ENCODE data around the gene PRDM5. TPM values are rescaled to one million over a fixed set of nuclear protein-coding genes. Genes with fewer than 3 reads are reported as not detected.

PRDM5 gene
- 10 to 100 TPM in 1 of 4 donors, 1 to 10 TPM in 1, under 1 TPM in 2; 0.22 to 17.3 (median 1.5) TPM for polyA plus RNA-seq
- long read RNA-seq, donor 1, partial matches to known transcripts = 6 of 9 reads
- long read RNA-seq, donor 1, other reads (novel, unspliced or antisense) = 0 of 9 reads
- long read RNA-seq, donor 2, partial matches to known transcripts = 0 of 1 reads
- long read RNA-seq, donor 2, other reads (novel, unspliced or antisense) = 0 of 1 reads
- long read RNA-seq, donor 3, partial matches to known transcripts = 0 of 1 reads
- long read RNA-seq, donor 3, other reads (novel, unspliced or antisense) = 0 of 1 reads
- long read RNA-seq, donor 4 = 0 reads
- long read RNA-seq, donor 5, partial matches to known transcripts = 0 of 1 reads
- long read RNA-seq, donor 5, other reads (novel, unspliced or antisense) = 0 of 1 reads
- long read RNA-seq, donor 6 = 0 reads
- long read RNA-seq, donor 7, full-length matches to known transcripts = 3 of 3 reads
- long read RNA-seq, donor 7, partial matches to known transcripts = 0 of 3 reads
- long read RNA-seq, donor 7, other reads (novel, unspliced or antisense) = 0 of 3 reads
- long read RNA-seq, donor 8 = 0 reads
- long read RNA-seq, donor 9 = 0 reads
- long read RNA-seq, donor 10, partial matches to known transcripts = 0 of 2 reads
- long read RNA-seq, donor 10, other reads (novel, unspliced or antisense) = 0 of 2 reads

DNA sequence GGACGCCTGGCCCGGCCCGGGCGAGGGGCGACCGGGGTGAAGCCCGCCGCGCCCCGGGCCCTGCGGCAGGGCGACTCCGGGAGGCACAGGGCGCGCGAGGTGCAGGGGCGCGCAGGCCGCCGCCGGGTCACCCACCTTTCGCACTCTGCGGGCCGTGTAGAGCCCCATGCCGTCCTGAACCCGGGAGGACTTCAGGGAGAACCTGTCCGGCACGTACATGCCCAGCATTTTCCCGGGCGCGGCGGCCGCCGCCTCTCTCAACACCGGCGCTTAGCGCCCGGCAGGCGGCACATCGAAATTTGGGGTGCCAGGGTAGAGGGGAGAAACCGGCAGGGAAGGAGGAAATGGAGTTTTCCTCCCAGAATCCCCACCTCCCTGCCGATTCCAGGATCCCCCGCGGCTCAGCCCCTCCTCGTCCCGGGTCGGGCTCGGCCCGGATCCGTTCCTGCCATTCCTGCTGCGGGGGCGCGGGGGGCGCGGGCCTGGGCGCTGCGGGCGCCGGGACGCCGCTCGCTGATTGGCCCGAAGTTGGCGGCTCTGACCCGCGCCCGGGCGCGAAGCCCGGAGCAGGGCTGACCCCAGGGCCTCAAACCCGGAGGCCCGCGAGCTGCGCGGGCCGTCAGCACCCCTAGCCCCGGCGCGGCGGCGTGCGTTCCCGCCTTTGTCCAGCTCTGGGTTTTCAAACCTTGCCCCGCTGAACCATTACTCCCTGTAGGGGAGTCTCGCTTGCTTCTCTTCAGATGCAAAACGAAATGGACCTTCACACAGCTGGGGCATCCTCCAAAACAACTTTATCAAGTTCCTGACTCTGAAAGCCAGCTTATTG is at the start of gene PRDM5:
PRDM5 (minus strand) TSS at position 346 of the 826 bp plus-strand sequence; CDS start at position 228, 118 bp downstream.
- Histone ChIP-seq H3K27me3 (ENCODE audit: control insufficient read depth in 3 of 3, insufficient read depth in 3 of 3, low read length in 3 of 3) (peaks cover 0 to 2% (median 0%) of the 10 kb centered on the region in 3 donors), H3K27ac (ENCODE audit: low read depth in 1 of 3, low read length in 2 of 3) (peak within 1 kb of the TSS; percentile 1 to 95 (median 88)), H3K9me3 (ENCODE audit: control insufficient read depth in 2 of 2, insufficient read depth in 1 of 2, low read depth in 1 of 2, low read length in 1 of 2) (peaks cover 0 to 4% of the 10 kb centered on the region in 2 donors), H3K36me3 (ENCODE audit: control insufficient read depth in 3 of 3, insufficient read depth in 2 of 3, low read depth in 1 of 3, low read length in 3 of 3) (no peaks in the 10 kb centered on the region), H3K4me3 (ENCODE audit: low read depth in 1 of 3, low read length in 3 of 3) (peak within 1 kb of the TSS; percentile 53 to 75 (median 65)), H3K4me1 (ENCODE audit: control insufficient read depth in 3 of 3, insufficient read depth in 2 of 3, low read depth in 1 of 3, low read length in 2 of 3) (peaks cover 0 to 18% (median 0%) of the 10 kb centered on the region in 3 donors)
- WGBS, 3 donors = 1 to 2% (median 1%) methylated on average over 46 to 86 of the region's 86 CpGs
- FAIRE-seq (no peak), DNase-seq (peak; percentile 11 to 89)

DNA sequence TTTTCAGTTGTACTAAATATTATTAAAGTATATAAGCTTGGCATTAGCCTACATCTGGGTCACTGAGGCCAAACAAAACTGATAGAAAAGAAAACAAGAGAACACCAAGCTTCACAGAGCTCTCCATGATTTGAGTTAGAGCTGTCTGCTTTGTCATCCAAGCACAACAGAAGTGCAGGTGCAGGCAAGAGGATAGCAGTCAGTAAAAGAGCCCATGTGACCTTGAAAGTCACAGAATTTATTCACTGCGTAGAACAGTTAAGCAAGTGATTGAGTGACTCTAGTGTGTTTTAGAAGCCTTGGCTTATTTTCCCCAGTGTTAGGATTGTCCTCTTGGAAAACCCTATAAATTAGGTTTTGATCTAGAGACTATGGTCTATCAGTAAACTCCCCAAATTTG is 49.4 kb upstream of the PRDM5 start:
- Histone ChIP-seq H3K4me1 (ENCODE audit: control insufficient read depth in 3 of 3, insufficient read depth in 2 of 3, low read depth in 1 of 3, low read length in 2 of 3) (no peaks in the 10 kb centered on the region), H3K9me3 (ENCODE audit: control insufficient read depth in 2 of 2, insufficient read depth in 1 of 2, low read depth in 1 of 2, low read length in 1 of 2) (no peaks in the 10 kb centered on the region), H3K27ac (ENCODE audit: low read depth in 1 of 3, low read length in 2 of 3) (no peak overlapping the region), H3K4me3 (ENCODE audit: low read depth in 1 of 3, low read length in 3 of 3) (no peak overlapping the region), H3K27me3 (ENCODE audit: control insufficient read depth in 3 of 3, insufficient read depth in 3 of 3, low read length in 3 of 3) (no peaks in the 10 kb centered on the region), H3K36me3 (ENCODE audit: control insufficient read depth in 3 of 3, insufficient read depth in 2 of 3, low read depth in 1 of 3, low read length in 3 of 3) (no peaks in the 10 kb centered on the region)
- DNase-seq (no peak), FAIRE-seq (no peak)
- 41 to 70% (median 48%) methylated on average over 1 of the region's 1 CpG for WGBS, 3 donors

DNA sequence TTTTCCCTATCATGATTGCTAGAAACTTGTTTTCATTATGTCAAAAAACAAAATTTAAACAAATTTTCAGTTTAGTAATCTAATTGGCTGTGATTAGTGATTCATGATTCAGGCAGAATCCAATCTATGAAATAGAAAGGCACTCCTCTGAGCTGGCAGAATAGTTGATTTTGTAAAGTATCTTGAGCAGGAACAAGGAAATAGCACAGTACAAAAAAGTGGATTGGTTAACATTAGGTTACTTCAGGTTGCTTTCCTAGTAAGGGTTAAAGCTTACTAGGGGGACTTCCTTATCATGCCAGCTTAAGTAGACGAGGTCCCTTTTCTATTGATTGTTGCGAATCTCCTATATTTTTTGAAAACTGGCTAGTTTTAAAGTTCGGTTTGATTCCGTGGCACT is 43.4 kb upstream of the PRDM5 start:
- Histone ChIP-seq H3K9me3 (ENCODE audit: control insufficient read depth in 2 of 2, insufficient read depth in 1 of 2, low read depth in 1 of 2, low read length in 1 of 2) (no peaks in the 10 kb centered on the region), H3K4me1 (ENCODE audit: control insufficient read depth in 3 of 3, insufficient read depth in 2 of 3, low read depth in 1 of 3, low read length in 2 of 3) (no peaks in the 10 kb centered on the region), H3K27ac (ENCODE audit: low read depth in 1 of 3, low read length in 2 of 3) (no peak overlapping the region), H3K4me3 (ENCODE audit: low read depth in 1 of 3, low read length in 3 of 3) (no peak overlapping the region), H3K27me3 (ENCODE audit: control insufficient read depth in 3 of 3, insufficient read depth in 3 of 3, low read length in 3 of 3) (no peaks in the 10 kb centered on the region), H3K36me3 (ENCODE audit: control insufficient read depth in 3 of 3, insufficient read depth in 2 of 3, low read depth in 1 of 3, low read length in 3 of 3) (no peaks in the 10 kb centered on the region)
- FAIRE-seq = no peak
- WGBS, 3 donors = 59 to 68% (median 61%) methylated on average over 4 of the region's 4 CpGs
- peak in 1 of 2 donors; percentile 21 for DNase-seq

DNA sequence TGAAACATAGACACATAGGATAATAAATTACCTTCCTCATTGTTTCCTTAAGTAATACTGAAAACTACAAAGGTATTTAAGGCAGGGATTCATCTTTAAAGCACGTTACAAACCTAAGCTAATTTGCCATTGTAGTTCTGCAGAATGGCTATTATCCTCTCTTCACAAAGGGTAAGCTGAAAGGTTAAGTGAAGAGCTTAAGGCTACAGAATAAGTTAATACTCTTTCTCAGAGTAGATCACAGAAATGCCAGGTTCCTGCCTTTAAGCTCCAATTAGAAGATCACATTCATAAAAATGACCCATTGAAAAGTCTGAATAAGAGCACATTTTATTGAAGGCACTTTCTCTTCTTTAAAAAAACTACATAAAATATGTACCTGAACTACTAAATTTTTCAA is 42.1 kb upstream of the PRDM5 start:
- Histone ChIP-seq H3K36me3 (ENCODE audit: control insufficient read depth in 3 of 3, insufficient read depth in 2 of 3, low read depth in 1 of 3, low read length in 3 of 3) (no peaks in the 10 kb centered on the region), H3K4me1 (ENCODE audit: control insufficient read depth in 3 of 3, insufficient read depth in 2 of 3, low read depth in 1 of 3, low read length in 2 of 3) (no peaks in the 10 kb centered on the region), H3K27ac (ENCODE audit: low read depth in 1 of 3, low read length in 2 of 3) (no peak overlapping the region), H3K4me3 (ENCODE audit: low read depth in 1 of 3, low read length in 3 of 3) (no peak overlapping the region), H3K27me3 (ENCODE audit: control insufficient read depth in 3 of 3, insufficient read depth in 3 of 3, low read length in 3 of 3) (no peaks in the 10 kb centered on the region), H3K9me3 (ENCODE audit: control insufficient read depth in 2 of 2, insufficient read depth in 1 of 2, low read depth in 1 of 2, low read length in 1 of 2) (no peaks in the 10 kb centered on the region)
- FAIRE-seq (no peak), DNase-seq (no peak)
- 19 to 60% (median 39%) methylated on average over 1 of the region's 1 CpG for whole genome bisulfite sequencing, 3 donors

DNA sequence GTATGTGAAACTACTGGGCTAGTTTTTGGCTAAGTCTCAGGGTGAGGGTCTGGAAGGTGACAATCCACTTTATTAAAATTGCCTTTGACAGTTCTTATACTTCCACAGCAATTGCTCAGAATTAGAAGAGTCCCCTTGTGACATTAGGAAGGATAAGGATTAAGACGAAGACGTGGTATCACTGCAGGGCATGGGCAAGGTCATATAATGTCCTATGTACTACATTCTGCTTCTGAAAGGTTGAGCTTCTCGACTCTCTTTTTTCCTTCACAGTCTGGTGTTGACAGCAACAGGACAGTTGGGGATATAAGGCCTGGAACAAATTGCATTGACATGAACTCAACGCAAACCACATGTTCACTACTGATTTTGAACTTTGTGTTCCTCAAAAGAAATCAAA is 40.9 kb upstream of the PRDM5 start:
- Histone ChIP-seq H3K9me3 (ENCODE audit: control insufficient read depth in 2 of 2, insufficient read depth in 1 of 2, low read depth in 1 of 2, low read length in 1 of 2) (no peaks in the 10 kb centered on the region), H3K27me3 (ENCODE audit: control insufficient read depth in 3 of 3, insufficient read depth in 3 of 3, low read length in 3 of 3) (no peaks in the 10 kb centered on the region), H3K4me3 (ENCODE audit: low read depth in 1 of 3, low read length in 3 of 3) (no peak overlapping the region), H3K4me1 (ENCODE audit: control insufficient read depth in 3 of 3, insufficient read depth in 2 of 3, low read depth in 1 of 3, low read length in 2 of 3) (no peaks in the 10 kb centered on the region), H3K36me3 (ENCODE audit: control insufficient read depth in 3 of 3, insufficient read depth in 2 of 3, low read depth in 1 of 3, low read length in 3 of 3) (no peaks in the 10 kb centered on the region), H3K27ac (ENCODE audit: low read depth in 1 of 3, low read length in 2 of 3) (no peak overlapping the region)
- DNase-seq (no peak), FAIRE-seq (no peak)
- 80 to 84% (median 84%) methylated on average over 4 of the region's 4 CpGs for WGBS, 3 donors

DNA sequence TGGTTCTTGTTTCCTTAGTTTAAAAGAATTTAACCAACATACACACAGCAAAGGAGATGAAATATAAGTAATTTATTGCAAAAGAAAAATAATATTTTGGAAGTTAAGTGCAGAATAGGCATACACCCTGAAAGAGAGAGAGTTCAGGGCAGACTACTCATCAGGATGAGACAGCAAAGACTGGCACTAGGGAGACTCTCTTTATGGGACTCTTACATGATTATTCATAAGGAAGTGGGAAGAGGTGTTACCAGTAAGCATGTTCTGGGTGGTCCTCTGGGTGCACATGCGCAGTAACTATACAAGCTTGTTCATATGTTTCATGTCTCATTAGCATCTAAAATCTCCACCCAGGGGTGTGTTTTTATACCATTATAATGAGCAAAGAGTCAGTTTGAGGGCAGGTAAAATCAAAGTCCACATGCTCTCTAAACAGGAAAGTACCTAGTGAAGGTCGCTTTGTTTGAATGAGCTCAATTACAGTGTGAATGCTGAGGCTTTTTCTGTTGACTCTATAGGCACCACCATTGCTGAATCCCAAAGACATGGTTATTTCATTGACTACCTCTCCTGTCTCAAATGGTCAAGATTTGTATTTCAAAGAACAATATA is 38.2 kb upstream of the PRDM5 start:
- Histone ChIP-seq H3K4me3 (ENCODE audit: low read depth in 1 of 3, low read length in 3 of 3) (no peak overlapping the region), H3K9me3 (ENCODE audit: control insufficient read depth in 2 of 2, insufficient read depth in 1 of 2, low read depth in 1 of 2, low read length in 1 of 2) (no peaks in the 10 kb centered on the region), H3K27me3 (ENCODE audit: control insufficient read depth in 3 of 3, insufficient read depth in 3 of 3, low read length in 3 of 3) (no peaks in the 10 kb centered on the region), H3K36me3 (ENCODE audit: control insufficient read depth in 3 of 3, insufficient read depth in 2 of 3, low read depth in 1 of 3, low read length in 3 of 3) (no peaks in the 10 kb centered on the region), H3K4me1 (ENCODE audit: control insufficient read depth in 3 of 3, insufficient read depth in 2 of 3, low read depth in 1 of 3, low read length in 2 of 3) (no peaks in the 10 kb centered on the region), H3K27ac (ENCODE audit: low read depth in 1 of 3, low read length in 2 of 3) (no peak overlapping the region)
- peak in 1 of 2 donors; percentile 21 for DNase-seq
- FAIRE-seq = no peak
- 44 to 49% (median 48%) methylated on average over 2 of the region's 2 CpGs for WGBS, 3 donors

DNA sequence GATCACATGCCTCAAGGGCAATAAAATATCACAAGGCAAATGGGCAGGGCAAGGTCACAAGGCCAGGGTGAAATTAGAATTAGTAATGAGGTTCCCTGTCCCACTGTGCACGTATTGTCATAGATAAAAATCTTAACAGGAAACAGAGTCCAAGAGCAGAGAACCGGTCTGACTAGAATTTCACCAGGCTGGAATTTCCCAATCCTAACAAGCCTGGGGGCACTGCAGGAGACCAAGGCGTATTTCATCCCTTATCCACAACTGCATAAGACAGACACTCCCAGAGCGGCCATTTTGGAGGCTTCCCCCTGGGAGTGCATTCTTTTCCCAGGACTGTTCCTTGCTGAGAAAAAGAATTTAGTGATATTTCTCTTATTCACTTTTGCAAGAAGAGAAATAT is 25.9 kb upstream of the PRDM5 start:
- WGBS, 3 donors = 41 to 57% (median 47%) methylated on average over 4 of the region's 4 CpGs
- no peak overlapping the region for H3K4me3 ChIP-seq (ENCODE audit: low read depth in 1 of 3, low read length in 3 of 3)

DNA sequence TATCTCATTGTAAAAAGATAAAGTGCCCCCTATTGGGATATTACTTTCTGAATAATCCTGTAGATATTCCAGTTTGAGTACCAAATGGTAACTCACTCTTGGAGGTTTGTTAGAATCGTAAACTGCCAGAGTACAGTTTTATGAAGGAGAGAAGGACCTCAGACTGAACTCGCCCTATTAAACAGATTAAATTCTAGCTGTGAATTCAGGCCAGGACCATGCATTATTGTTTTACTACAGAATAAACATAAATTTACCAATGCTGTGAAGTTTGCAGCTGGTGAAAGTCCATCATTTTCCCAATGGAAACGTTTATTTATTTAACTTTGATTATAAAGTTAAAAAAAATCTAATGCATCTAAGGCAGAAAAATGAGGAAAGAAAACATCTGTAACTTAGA is 20.2 kb upstream of the PRDM5 start:
- Histone ChIP-seq H3K27ac (ENCODE audit: low read depth in 1 of 3, low read length in 2 of 3) (no peak overlapping the region), H3K4me1 (ENCODE audit: control insufficient read depth in 3 of 3, insufficient read depth in 2 of 3, low read depth in 1 of 3, low read length in 2 of 3) (no peaks in the 10 kb centered on the region), H3K36me3 (ENCODE audit: control insufficient read depth in 3 of 3, insufficient read depth in 2 of 3, low read depth in 1 of 3, low read length in 3 of 3) (no peaks in the 10 kb centered on the region), H3K9me3 (ENCODE audit: control insufficient read depth in 2 of 2, insufficient read depth in 1 of 2, low read depth in 1 of 2, low read length in 1 of 2) (no peaks in the 10 kb centered on the region), H3K27me3 (ENCODE audit: control insufficient read depth in 3 of 3, insufficient read depth in 3 of 3, low read length in 3 of 3) (no peaks in the 10 kb centered on the region), H3K4me3 (ENCODE audit: low read depth in 1 of 3, low read length in 3 of 3) (no peak overlapping the region)
- 15 to 30% (median 26%) methylated on average over 3 of the region's 3 CpGs for WGBS, 3 donors
- no peak for FAIRE-seq
- DNase-seq = no peak

More for the DNA sequence above, 25.9 kb upstream of the PRDM5 start:
- H3K27ac ChIP-seq (ENCODE audit: low read depth in 1 of 3, low read length in 2 of 3) = no peak overlapping the region
- H3K9me3 ChIP-seq (ENCODE audit: control insufficient read depth in 2 of 2, insufficient read depth in 1 of 2, low read depth in 1 of 2, low read length in 1 of 2) = peaks cover 0 to 15% of the 10 kb centered on the region in 2 donors
- no peaks in the 10 kb centered on the region for H3K4me1 ChIP-seq (ENCODE audit: control insufficient read depth in 3 of 3, insufficient read depth in 2 of 3, low read depth in 1 of 3, low read length in 2 of 3)
- no peak for FAIRE-seq
- H3K27me3 ChIP-seq (ENCODE audit: control insufficient read depth in 3 of 3, insufficient read depth in 3 of 3, low read length in 3 of 3) = no peaks in the 10 kb centered on the region
- no peaks in the 10 kb centered on the region for H3K36me3 ChIP-seq (ENCODE audit: control insufficient read depth in 3 of 3, insufficient read depth in 2 of 3, low read depth in 1 of 3, low read length in 3 of 3)
- peak in 1 of 2 donors; percentile 1 for DNase-seq

Data from small intestine (tissue), 16 donors.